GM13977 (cell line): ENCODE data around the gene DEF6.

Source experiments
- DNase-seq: peaks from one replicate; pipeline ENCODE4 v3.0.0; 2012; ENCODE audit warnings: low spot score
- CTCF ChIP-seq: IDR thresholded peaks from 2 replicates; pipeline ENCODE4 v1.5.1; 2012; ENCODE audit warnings: mild to moderate bottlenecking, control low read depth; ENCODE audit not compliant: insufficient read depth; ENCODE audit errors: extremely low read depth, missing control alignments
- in situ Hi-C: fragments of 300-500 bp; cut with MboI; formaldehyde crosslinking; loops from one replicate; pipeline ENCODE4 v1.12.0; 2022; ENCODE audit warnings: low sequenced_read_pairs, low pct_unique_long_range_greater_than_20kb, mixed read lengths, inconsistent platforms; ENCODE audit not compliant: unreplicated experiment

The DEF6 gene

GRCh38 chr6:35291491-35291890, 6.1 kb upstream of the DEF6 start:
- DNase-seq, result no peak
- in situ Hi-C loops, result no loop called here
- no peak for TF ChIP-seq CTCF

- no peak for TF ChIP-seq CTCF
- no peak for DNase-seq
- in situ Hi-C loops, result no loop called here
Measured at GRCh38 chr6:35292494-35292893, 5.1 kb upstream of the DEF6 start.

GRCh38 chr6:35293681-35294080, 3.9 kb upstream of the DEF6 start:
- DNase-seq, result no peak
- in situ Hi-C loops, result no loop called here
- TF ChIP-seq CTCF, result no peak

GRCh38 chr6:35294308-35294945, 3.2 kb upstream of the DEF6 start:
- in situ Hi-C loops, result no loop called here
- DNase-seq, result peak; percentile 79
- TF ChIP-seq CTCF, result peak; percentile 88

- no peak for TF ChIP-seq CTCF
- in situ Hi-C loops, result no loop called here
- DNase-seq, result no peak
Measured at GRCh38 chr6:35295036-35295435, 2.6 kb upstream of the DEF6 start.

GRCh38 chr6:35295521-35296315, 1.9 kb upstream of the DEF6 start:
- in situ Hi-C loops, result no loop called here
- no peak for DNase-seq
- no peak for TF ChIP-seq CTCF
